AG09309 (cell line): ENCODE data around the gene TFDP2.
"Not testable (repeated sequence)": the region's sequence is repeated elsewhere in the genome, so short reads cannot be mapped to it uniquely, and the experiment has no call there.

ENCODE experiments used
- DNase-seq: peaks from one replicate; pipeline ENCODE4 v3.0.0-alpha.2; 2010; ENCODE audit warnings: low read depth
- H3K4me3 ChIP-seq: 2 replicates; pipeline ENCODE4 v1.5.1; 2011; ENCODE audit warnings: mild to moderate bottlenecking, low read depth, low read length, moderate library complexity; ENCODE audit not compliant: control insufficient read depth
- TF ChIP-seq, protein P1 (sequence below): IDR thresholded peaks from 2 replicates; pipeline ENCODE4 v1.5.1; 2011; ENCODE audit warnings: mild to moderate bottlenecking, low read depth, low read length, inconsistent platforms; ENCODE audit not compliant: insufficient read depth, control insufficient read depth; ENCODE audit errors: missing control alignments

TFDP2 gene

GRCh38 chr3:141926929-141927328 is 222.4 kb downstream of the TFDP2 start:
- DNase-seq, result no peak
- no peak overlapping the region for H3K4me3 ChIP-seq
- TF ChIP-seq, protein P1, sequence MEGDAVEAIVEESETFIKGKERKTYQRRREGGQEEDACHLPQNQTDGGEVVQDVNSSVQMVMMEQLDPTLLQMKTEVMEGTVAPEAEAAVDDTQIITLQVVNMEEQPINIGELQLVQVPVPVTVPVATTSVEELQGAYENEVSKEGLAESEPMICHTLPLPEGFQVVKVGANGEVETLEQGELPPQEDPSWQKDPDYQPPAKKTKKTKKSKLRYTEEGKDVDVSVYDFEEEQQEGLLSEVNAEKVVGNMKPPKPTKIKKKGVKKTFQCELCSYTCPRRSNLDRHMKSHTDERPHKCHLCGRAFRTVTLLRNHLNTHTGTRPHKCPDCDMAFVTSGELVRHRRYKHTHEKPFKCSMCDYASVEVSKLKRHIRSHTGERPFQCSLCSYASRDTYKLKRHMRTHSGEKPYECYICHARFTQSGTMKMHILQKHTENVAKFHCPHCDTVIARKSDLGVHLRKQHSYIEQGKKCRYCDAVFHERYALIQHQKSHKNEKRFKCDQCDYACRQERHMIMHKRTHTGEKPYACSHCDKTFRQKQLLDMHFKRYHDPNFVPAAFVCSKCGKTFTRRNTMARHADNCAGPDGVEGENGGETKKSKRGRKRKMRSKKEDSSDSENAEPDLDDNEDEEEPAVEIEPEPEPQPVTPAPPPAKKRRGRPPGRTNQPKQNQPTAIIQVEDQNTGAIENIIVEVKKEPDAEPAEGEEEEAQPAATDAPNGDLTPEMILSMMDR, result no peak

- H3K4me3 ChIP-seq, DNase-seq: not testable (repeated sequence)
Observed at GRCh38 chr3:141925677-141926076, 223.7 kb downstream of the TFDP2 start.

DNA sequence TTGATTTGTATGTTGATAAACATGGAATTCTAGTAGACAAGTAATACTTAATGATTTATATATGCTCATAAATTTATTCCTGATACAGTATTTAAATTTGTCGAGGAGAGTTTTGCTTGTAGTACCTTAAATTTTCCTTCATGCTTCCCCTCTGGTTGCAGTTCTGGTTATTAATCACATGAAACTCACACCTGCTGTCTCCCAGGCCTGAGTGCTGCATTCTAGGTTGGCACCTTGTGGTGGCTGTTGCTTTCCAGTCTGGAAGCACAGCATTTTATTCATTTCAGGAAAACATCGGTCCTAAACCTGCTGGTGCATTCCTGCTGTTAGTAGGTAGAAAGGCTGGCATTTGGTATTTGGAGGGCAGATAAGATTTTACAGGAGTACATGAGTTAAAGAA is 228.0 kb downstream of the TFDP2 start:
- TF ChIP-seq, protein P1, result no peak
- no peak for DNase-seq
- H3K4me3 ChIP-seq, result no peak overlapping the region

DNA sequence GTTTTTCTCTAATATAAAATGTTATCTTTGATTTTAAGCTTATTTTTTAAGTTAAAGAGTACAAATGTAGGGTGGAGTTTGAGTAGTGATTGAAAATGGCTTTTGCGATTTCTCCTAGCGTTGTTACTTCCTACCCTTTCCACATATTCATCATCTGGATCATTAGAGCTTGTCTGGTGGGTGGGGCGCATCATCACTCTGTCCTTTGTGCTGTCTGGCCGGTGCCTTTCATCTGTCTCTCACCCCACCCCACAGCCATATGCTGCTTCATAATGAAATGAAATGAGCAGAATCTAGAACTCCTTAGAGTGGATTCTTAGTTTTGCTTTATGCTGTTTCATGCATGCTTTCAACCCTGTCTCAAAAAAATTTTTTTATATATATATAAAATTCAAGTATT is 228.6 kb downstream of the TFDP2 start:
- H3K4me3 ChIP-seq, result no peak overlapping the region
- DNase-seq, result no peak
- TF ChIP-seq, protein P1, result no peak

DNA sequence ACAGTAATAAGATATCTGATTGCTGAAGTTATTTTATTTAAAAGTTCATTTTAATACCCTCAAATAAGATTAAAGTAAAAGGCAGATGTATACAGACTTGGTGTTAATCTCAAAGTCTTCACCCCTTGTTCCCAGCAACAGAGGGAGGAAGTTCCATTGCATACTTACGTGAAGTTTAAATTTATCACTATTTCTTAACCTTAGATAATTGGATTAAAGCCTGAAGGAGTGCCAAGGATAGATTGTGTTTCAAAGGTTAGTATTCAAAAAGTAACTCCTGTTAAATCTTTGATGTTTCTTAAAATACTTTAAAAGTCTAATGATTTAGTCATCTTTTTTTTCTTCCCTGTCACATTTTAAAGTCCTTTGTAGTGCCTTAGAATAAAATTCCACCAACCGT is 233.6 kb downstream of the TFDP2 start:
- DNase-seq, result no peak
- H3K4me3 ChIP-seq, result no peak overlapping the region
- TF ChIP-seq, protein P1, result no peak

GRCh38 chr3:141915016-141915415 is 234.3 kb downstream of the TFDP2 start:
- TF ChIP-seq, protein P1, result no peak
- no peak for DNase-seq
- H3K4me3 ChIP-seq, result no peak overlapping the region

GRCh38 chr3:141914311-141914710 is 235.0 kb downstream of the TFDP2 start:
- DNase-seq, result no peak
- H3K4me3 ChIP-seq, result no peak overlapping the region
- TF ChIP-seq, protein P1, result no peak
